H1 (cell line): ENCODE measurements around the gene NF1. TPM values are rescaled to one million over a fixed set of nuclear protein-coding genes. Genes with fewer than 3 reads are reported as not detected.
"Not testable (repeated sequence)": the region's sequence is repeated elsewhere in the genome, so short reads cannot be mapped to it uniquely, and the experiment has no call there.

Source experiments
- CTCF ChIA-PET: fragments of 300-600 bp; sonication (Branson Sonifier 250); formaldehyde crosslinking; loops from one replicate; lab custom pipeline; 2021; ENCODE audit not compliant: partially characterized antibody; lab: Charles Lee
- POLR2A ChIA-PET: fragments of 300-600 bp; sonication (Branson Sonifier 250); formaldehyde crosslinking; loops from one replicate; lab custom pipeline; 2021; ENCODE audit warnings: inconsistent platforms; ENCODE audit not compliant: partially characterized antibody; lab: Charles Lee
- DNase-seq, 2 experiments: peaks; one replicate each; pipeline versions ENCODE4 v3.0.0 to v3.0.0-alpha.2; 2010 to 2022; ENCODE audit warnings: low spot score in 2 of 2, low read depth in 1 of 2, mixed read lengths in 1 of 2
- FAIRE-seq: peaks from 2 replicates; lab custom pipeline; 2011; peaks lifted over from hg19 to GRCh38; lab: Jason Lieb, UNC
- H2AFZ ChIP-seq: 2 replicates; pipeline ENCODE4 v1.8.1; 2012; ENCODE audit warnings: low read length, inconsistent platforms
- H2AK5ac ChIP-seq: 2 replicates; pipeline ENCODE4 v1.6.1; 2013; ENCODE audit warnings: low read depth, low read length
- H2BK120ac ChIP-seq: replicated peaks from 2 replicates; pipeline ENCODE3; 2013; ENCODE audit warnings: low read depth, low read length, inconsistent platforms
- H2BK12ac ChIP-seq: 2 replicates; pipeline ENCODE4 v1.6.1; 2013; ENCODE audit warnings: low read depth, low read length
- H2BK15ac ChIP-seq: 2 replicates; pipeline ENCODE4 v1.6.1; 2013; ENCODE audit warnings: low read length
- H2BK20ac ChIP-seq: 2 replicates; pipeline ENCODE4 v1.6.1; 2013; ENCODE audit warnings: low read length
- H2BK5ac ChIP-seq: 2 replicates; pipeline ENCODE4 v1.6.1; 2013; ENCODE audit warnings: low read depth, low read length
- H3K14ac ChIP-seq: 2 replicates; pipeline ENCODE4 v1.6.1; 2013; ENCODE audit warnings: inconsistent platforms; ENCODE audit not compliant: insufficient read length
- H3K18ac ChIP-seq: 2 replicates; pipeline ENCODE4 v1.6.1; 2013; ENCODE audit warnings: low read length; ENCODE audit errors: extremely low read depth
- H3K23ac ChIP-seq: 2 replicates; pipeline ENCODE4 v1.6.1; 2013; ENCODE audit warnings: inconsistent platforms; ENCODE audit not compliant: insufficient read length
- H3K23me2 ChIP-seq: 2 replicates; pipeline ENCODE4 v1.6.1; 2013; ENCODE audit warnings: low read depth, low read length
- H3K27ac ChIP-seq: 2 replicates; pipeline ENCODE4 v1.6.1; 2011; ENCODE audit warnings: low read depth, low read length, inconsistent platforms
- H3K27me3 ChIP-seq, 4 experiments: replicated peaks in 1 of 4; 1 replicate in 1 of 4; 2 replicates in 3 of 4; pipeline versions ENCODE4 v1.6.1 to v1.8.1; 2011 to 2013; ENCODE audit warnings: low read length in 3 of 4, mild to moderate bottlenecking in 3 of 4, inconsistent platforms in 2 of 4, mixed read lengths in 2 of 4, moderate library complexity in 1 of 4; ENCODE audit not compliant: control insufficient read depth in 3 of 4, insufficient read depth in 3 of 4; ENCODE audit errors: extremely low read depth in 1 of 4
- H3K36me3 ChIP-seq, 4 experiments: 2 replicates each; pipeline versions ENCODE4 v1.6.1 to v1.8.1; 2011 to 2013; ENCODE audit warnings: mild to moderate bottlenecking in 4 of 4, low read length in 3 of 4, moderate library complexity in 2 of 4, control low read depth in 1 of 4, inconsistent platforms in 1 of 4; ENCODE audit not compliant: insufficient read depth in 4 of 4, control insufficient read depth in 2 of 4
- H3K4ac ChIP-seq: replicated peaks from 2 replicates; pipeline ENCODE3; 2013; ENCODE audit warnings: low read length, low read depth, mixed read lengths, inconsistent platforms; ENCODE audit not compliant: insufficient read length
- H3K4me1 ChIP-seq, 4 experiments: replicated peaks in 1 of 4; 1 replicate in 1 of 4; 2 replicates in 3 of 4; pipeline versions ENCODE4 v1.6.1 to v1.8.1; 2011 to 2013; ENCODE audit warnings: low read length in 3 of 4, inconsistent platforms in 2 of 4, mixed read lengths in 1 of 4; ENCODE audit not compliant: insufficient read depth in 4 of 4, control insufficient read depth in 3 of 4
- H3K4me2 ChIP-seq, 2 experiments: 2 replicates each; pipeline versions ENCODE4 v1.6.1 to v1.8.1; 2011 to 2013; ENCODE audit warnings: low read depth in 2 of 2, low read length in 2 of 2, control low read depth in 1 of 2, inconsistent platforms in 1 of 2, mild to moderate bottlenecking in 1 of 2; ENCODE audit not compliant: insufficient read depth in 1 of 2
- H3K4me3 ChIP-seq, 4 experiments: fragments of 200-600, 300-600 bp in 1 of 4; sonication (generic), shearing (Covaris generic), sonication (Bioruptor Twin) in 1 of 4; 2 replicates each; pipeline versions ENCODE4 v1.5.1 to v1.8.1; 2011 to 2016; ENCODE audit warnings: low read length in 4 of 4, low read depth in 3 of 4, control low read depth in 2 of 4, inconsistent platforms in 2 of 4, mild to moderate bottlenecking in 2 of 4, mixed read lengths in 1 of 4, moderate library complexity in 1 of 4; ENCODE audit not compliant: insufficient read depth in 2 of 4; ENCODE audit errors: extremely low read depth in 1 of 4
- H3K56ac ChIP-seq: replicated peaks from 2 replicates; pipeline ENCODE3; 2013; ENCODE audit warnings: low read depth, mild to moderate bottlenecking, mixed read lengths, low read length, inconsistent platforms; ENCODE audit not compliant: insufficient read length
- H3K79me1 ChIP-seq: 2 replicates; pipeline ENCODE4 v1.6.1; 2013; ENCODE audit warnings: low read depth, low read length, control low read depth
- H3K79me2 ChIP-seq, 2 experiments: 2 replicates each; pipeline versions ENCODE4 v1.6.1 to v1.8.1; 2012 to 2013; ENCODE audit warnings: low read length in 2 of 2, mild to moderate bottlenecking in 2 of 2, inconsistent platforms in 1 of 2; ENCODE audit not compliant: insufficient read depth in 2 of 2, control insufficient read depth in 1 of 2
- H3K9ac ChIP-seq, 4 experiments: replicated peaks in 1 of 4; 1 replicate in 1 of 4; 2 replicates in 3 of 4; pipeline versions ENCODE4 v1.6.1 to v1.8.1; 2011 to 2013; ENCODE audit warnings: low read depth in 3 of 4, low read length in 3 of 4, control low read depth in 2 of 4, mild to moderate bottlenecking in 2 of 4, moderate library complexity in 2 of 4, inconsistent platforms in 1 of 4; ENCODE audit errors: extremely low read depth in 1 of 4
- H3K9me3 ChIP-seq, 2 experiments: 2 replicates each; pipeline versions ENCODE4 v1.6.1 to v1.8.1; 2012 to 2013; ENCODE audit warnings: mild to moderate bottlenecking in 2 of 2, moderate library complexity in 2 of 2, control low read depth in 1 of 2, inconsistent platforms in 1 of 2, low read depth in 1 of 2, low read length in 1 of 2, mixed read lengths in 1 of 2; ENCODE audit not compliant: insufficient read depth in 2 of 2
- H4K20me1 ChIP-seq, 2 experiments: replicated peaks in 1 of 2; 2 replicates each; pipeline versions ENCODE3 to v1.8.1; 2011 to 2013; ENCODE audit warnings: inconsistent platforms in 2 of 2, low read length in 2 of 2, mild to moderate bottlenecking in 1 of 2; ENCODE audit not compliant: insufficient read depth in 2 of 2, control insufficient read depth in 1 of 2
- H4K5ac ChIP-seq: 2 replicates; pipeline ENCODE4 v1.6.1; 2013; ENCODE audit warnings: low read length, low read depth, mixed read lengths, inconsistent platforms; ENCODE audit not compliant: insufficient read length
- H4K8ac ChIP-seq: 2 replicates; pipeline ENCODE4 v1.8.0; 2013; ENCODE audit warnings: mild to moderate bottlenecking, moderate library complexity, low read length, inconsistent platforms; ENCODE audit not compliant: insufficient read depth; ENCODE audit errors: extremely low read depth
- H4K91ac ChIP-seq: replicated peaks from 2 replicates; pipeline ENCODE3; 2013; ENCODE audit warnings: low read length, mixed read lengths, inconsistent platforms; ENCODE audit not compliant: insufficient read length
- BACH1 ChIP-seq: IDR thresholded peaks from 2 replicates; pipeline ENCODE4 v1.6.1; 2012; ENCODE audit warnings: low read length, improper control_type of control experiment
- CTBP2 ChIP-seq: IDR thresholded peaks from 2 replicates; pipeline ENCODE4 v1.7.0; 2011; ENCODE audit warnings: borderline replicate concordance, mild to moderate bottlenecking, moderate library complexity, mixed read lengths, low read length; ENCODE audit not compliant: insufficient read depth, insufficient read length
- SIX5 ChIP-seq: IDR thresholded peaks from 2 replicates; pipeline ENCODE4 v1.6.1; 2011; ENCODE audit warnings: mild to moderate bottlenecking, low read depth, low read length
- SP4 ChIP-seq: IDR thresholded peaks from 2 replicates; pipeline ENCODE4 v1.6.1; 2012; ENCODE audit warnings: low read length, inconsistent platforms
- WGBS, 2 experiments: shearing (Covaris generic) in 1 of 2; methylation state at CpG; one replicate each; pipeline versions ENCODE4 v1.1.6 to v1.1.7; 2013 to 2015; ENCODE audit warnings: low lambda C conversion rate in 2 of 2, mixed read lengths in 2 of 2, inconsistent platforms in 1 of 2, low coverage in 1 of 2, missing lambda C conversion rate in 1 of 2; ENCODE audit not compliant: insufficient replicate concordance in 2 of 2, insufficient coverage in 1 of 2, insufficient read length in 1 of 2; ENCODE audit errors: extremely low coverage in 1 of 2, missing lambda C conversion rate in 1 of 2; 5-methylcytosine and 5-hydroxymethylcytosine counted together
- polyA plus RNA-seq, 7 experiments: library from polyadenylated mRNA; depleted of rRNA in 3 of 7; stranded (reverse) in 5 of 7; unstranded in 2 of 7; fragments of >200 nt in 5 of 7; fragments of 200-250 nt in 2 of 7; gene quantifications; 1 replicate in 5 of 7; 2 replicates in 1 of 7; 4 replicates in 1 of 7; pipeline versions ENCODE4 v1.2.1 to v1.2.3, GENCODE V29; 2011 to 2013; ENCODE audit warnings: missing spikeins in 2 of 7, mixed read lengths in 2 of 7
- total RNA-seq: library from RNA; stranded (reverse); fragmentation: NEBNext Ultra II Directional; extraction: Animal tissue kit (Norgen Biotek cat#: 25700); gene quantifications from 2 replicates; pipeline ENCODE4 v1.2.1, GENCODE V29; 2021

Gene NF1
- total and polyA plus RNA-seq, 2 of the 8 experiments (the other 6 are each of a cell fraction or from before 2014, with no cell fraction given): 19.3 to 29.6 TPM

DNA sequence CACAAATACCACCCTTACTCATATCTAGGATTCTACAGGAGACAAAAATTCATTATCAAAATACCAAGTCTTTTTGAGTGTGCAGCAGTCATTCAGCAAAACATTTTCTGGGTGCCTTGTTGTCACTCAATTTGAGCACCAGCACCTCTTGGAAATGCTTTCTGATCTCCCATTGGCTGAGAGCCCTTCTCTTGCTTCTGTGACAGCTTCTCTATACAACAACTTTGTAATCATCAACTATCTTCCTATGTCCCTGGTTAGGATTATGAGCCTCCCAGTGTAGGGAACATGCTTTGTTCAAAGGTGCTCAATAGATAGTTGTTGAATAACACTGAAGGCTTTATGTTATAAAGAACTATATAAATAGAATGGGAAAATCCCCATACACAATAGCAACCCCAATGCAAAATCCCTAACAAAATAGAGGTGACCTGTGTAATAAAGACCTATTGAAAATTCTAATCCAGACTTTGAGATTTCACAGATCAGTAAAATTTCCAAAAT, 286.4 kb downstream of the NF1 start (continued):
- TF ChIP-seq BACH1 (no peak), SIX5 (no peak), SP4 (no peak), CTBP2 (no peak)

DNA sequence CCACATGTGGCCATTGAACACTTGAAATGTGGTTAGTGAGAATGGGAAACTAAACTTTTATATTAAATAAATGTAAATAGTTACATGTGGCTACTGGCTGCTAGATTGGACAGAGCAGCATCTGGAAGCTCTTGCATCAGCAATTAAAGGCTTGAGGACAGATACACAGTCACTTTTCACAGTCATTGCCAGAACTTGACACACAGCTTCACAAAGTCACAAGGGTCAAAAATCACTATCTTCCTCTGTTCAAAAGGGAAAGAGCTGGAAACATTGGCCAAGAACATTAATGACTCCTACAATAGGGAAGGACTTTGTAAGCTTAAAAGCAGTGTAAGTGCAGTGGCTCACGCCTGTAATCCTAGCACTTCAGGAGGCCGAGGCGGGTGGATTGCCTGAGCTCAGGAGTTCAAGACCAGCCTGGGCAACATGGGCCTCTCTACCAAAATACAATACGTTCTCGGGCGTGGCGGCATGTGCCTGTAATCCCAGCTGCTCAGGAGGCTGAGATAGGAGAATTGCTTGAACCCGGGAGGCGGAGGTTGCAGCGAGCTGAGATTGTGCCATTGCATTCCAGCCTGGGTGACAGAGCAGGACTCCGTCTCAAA, 288.0 kb downstream of the NF1 start:
- CTCF ChIA-PET: interaction anchor here (0.8 to 1.6 kb wide), 4 partner anchors 10 to 374 kb away, joined by 3 to 5 read pairs (median 4); no protein-coding TSS in a partner anchor
- H4K5ac ChIP-seq: not testable (repeated sequence)

More for the DNA sequence above, 288.0 kb downstream of the NF1 start:
- H2BK20ac ChIP-seq, H2BK12ac ChIP-seq, H3K4me2 ChIP-seq, H3K23ac ChIP-seq, H2AK5ac ChIP-seq, DNase-seq, H3K27me3 ChIP-seq, H3K14ac ChIP-seq, H2BK120ac ChIP-seq, FAIRE-seq, H3K23me2 ChIP-seq, H3K9me3 ChIP-seq, H4K20me1 ChIP-seq, H2BK15ac ChIP-seq, H3K4me3 ChIP-seq, H3K79me2 ChIP-seq, H3K56ac ChIP-seq, H4K8ac ChIP-seq, H4K91ac ChIP-seq, H3K4ac ChIP-seq, H3K27ac ChIP-seq, H2AFZ ChIP-seq, H2BK5ac ChIP-seq, H3K9ac ChIP-seq, H3K79me1 ChIP-seq, H3K36me3 ChIP-seq, H3K18ac ChIP-seq: not testable (repeated sequence)
- H3K4me1 ChIP-seq: peaks cover 3 to 10% (median 5%) of the 10 kb centered on the region in 4 experiments
- 89% methylated on average over 10 of the region's 11 CpGs; no CpG with 5 or more reads in 1 of the 2 experiments for WGBS, 2 experiments
- POLR2A ChIA-PET: interaction anchor here (1.4 kb wide), 1 partner anchor 9 kb away, joined by 4 read pairs; the partner anchor contains the start of gene RAB11FIP4
